ENCODE measurements around the gene EXOC6B.

DNA sequence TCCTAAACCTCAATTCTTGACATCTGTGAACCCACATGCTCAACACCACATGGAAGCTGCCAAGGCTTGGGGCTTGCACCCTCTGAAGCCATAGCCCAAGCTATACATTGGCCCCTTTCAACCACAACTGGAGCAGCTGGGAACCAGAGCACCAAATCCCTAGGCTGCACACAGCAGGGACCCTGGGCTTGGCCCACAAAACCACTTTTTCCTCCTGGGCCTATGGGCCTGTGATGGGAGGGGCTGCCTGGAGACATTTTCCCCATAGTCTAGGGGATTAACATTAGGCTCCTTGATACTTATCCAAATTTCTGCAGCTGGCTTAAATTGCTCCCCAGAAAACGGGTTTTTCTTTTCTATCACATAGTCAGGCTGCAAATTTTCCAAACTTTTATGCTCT lies 40.3 kb downstream of the EXOC6B start:
- TF ChIP-seq, protein P1, sequence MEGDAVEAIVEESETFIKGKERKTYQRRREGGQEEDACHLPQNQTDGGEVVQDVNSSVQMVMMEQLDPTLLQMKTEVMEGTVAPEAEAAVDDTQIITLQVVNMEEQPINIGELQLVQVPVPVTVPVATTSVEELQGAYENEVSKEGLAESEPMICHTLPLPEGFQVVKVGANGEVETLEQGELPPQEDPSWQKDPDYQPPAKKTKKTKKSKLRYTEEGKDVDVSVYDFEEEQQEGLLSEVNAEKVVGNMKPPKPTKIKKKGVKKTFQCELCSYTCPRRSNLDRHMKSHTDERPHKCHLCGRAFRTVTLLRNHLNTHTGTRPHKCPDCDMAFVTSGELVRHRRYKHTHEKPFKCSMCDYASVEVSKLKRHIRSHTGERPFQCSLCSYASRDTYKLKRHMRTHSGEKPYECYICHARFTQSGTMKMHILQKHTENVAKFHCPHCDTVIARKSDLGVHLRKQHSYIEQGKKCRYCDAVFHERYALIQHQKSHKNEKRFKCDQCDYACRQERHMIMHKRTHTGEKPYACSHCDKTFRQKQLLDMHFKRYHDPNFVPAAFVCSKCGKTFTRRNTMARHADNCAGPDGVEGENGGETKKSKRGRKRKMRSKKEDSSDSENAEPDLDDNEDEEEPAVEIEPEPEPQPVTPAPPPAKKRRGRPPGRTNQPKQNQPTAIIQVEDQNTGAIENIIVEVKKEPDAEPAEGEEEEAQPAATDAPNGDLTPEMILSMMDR (IDR thresholded peaks at IDR 0.05; ENCODE audit: low read length), result no peak
- TF ChIP-seq EZH2 (optimal IDR thresholded peaks at IDR 0.05; ENCODE audit: low read depth, low read length), result no peak
- TF ChIP-seq EZH2phosphoT487 (IDR thresholded peaks at IDR 0.05; ENCODE audit: low read length), result no peak

Measured in MM.1S (cell line).